HEK293 (cell line): ENCODE results near the gene RAD9B.
A peak's percentile ranks its signal among the peaks of the same experiment; 100 is the strongest.
"Not testable (repeated sequence)": the region's sequence is repeated elsewhere in the genome, so short reads cannot be mapped to it uniquely, and the experiment has no call there.

ENCODE experiments used
- CTCF ChIA-PET: fragments of 350-600 bp; formaldehyde crosslinking; extraction: SDS; loops from one replicate; lab custom pipeline; 2021; ENCODE audit warnings: antibody characterized with exemption; lab: Yijun Ruan, JAX
- POLR2A ChIA-PET: fragments of 300-600 bp; formaldehyde crosslinking; extraction: SDS; loops from one replicate; lab custom pipeline; 2020; ENCODE audit warnings: antibody characterized with exemption, inconsistent platforms; lab: Yijun Ruan, JAX
- H3K27ac ChIP-seq: fragments of 200-500 bp; sonication (Bioruptor generic); 2 replicates; pipeline ENCODE4 v1.5.1; 2014; ENCODE audit warnings: low read depth, low read length, control low read depth, inconsistent platforms; ENCODE audit errors: extremely low read depth
- H3K36me3 ChIP-seq, 2 experiments: fragments of 200-500 bp in 1 of 2; sonication (Bioruptor generic) in 1 of 2; 1 replicate in 1 of 2; 2 replicates in 1 of 2; pipeline ENCODE4 v1.5.1; 2014 to 2017; ENCODE audit warnings: inconsistent platforms in 2 of 2, low read length in 2 of 2; ENCODE audit not compliant: control insufficient read depth in 2 of 2, insufficient read depth in 1 of 2
- H3K4me1 ChIP-seq: fragments of 200-500 bp; sonication (Bioruptor generic); 2 replicates; pipeline ENCODE4 v1.5.1; 2014; ENCODE audit warnings: mild to moderate bottlenecking, low read length, inconsistent platforms; ENCODE audit not compliant: control insufficient read depth, insufficient read depth
- H3K4me3 ChIP-seq: 2 replicates; pipeline ENCODE4 v1.5.1; 2011; ENCODE audit warnings: low read depth, mild to moderate bottlenecking, control low read depth, low read length, moderate library complexity
- H3K9me3 ChIP-seq: fragments of 200-500 bp; sonication (Bioruptor generic); 2 replicates; pipeline ENCODE4 v1.5.1; 2014; ENCODE audit warnings: low read depth, low read length, inconsistent platforms; ENCODE audit not compliant: control insufficient read depth, insufficient read depth
- BCL11A ChIP-seq: fragments of 450-650 bp; formaldehyde crosslinking; IDR thresholded peaks from 2 replicates; pipeline ENCODE4 v1.5.1; 2016; ENCODE audit warnings: low read depth, missing biosample characterization, missing genetic modification characterization
- IKZF3 ChIP-seq: fragments of 450-650 bp; IDR thresholded peaks from 2 replicates; pipeline ENCODE4 v1.5.0; 2018; ENCODE audit warnings: missing biosample characterization, mild to moderate bottlenecking, missing genetic modification characterization, moderate library complexity
- MEIS1 ChIP-seq: sonication (generic); formaldehyde crosslinking; IDR thresholded peaks from 2 replicates; pipeline ENCODE4 v1.8.1; 2022; ENCODE audit warnings: missing genetic modification reagents, mild to moderate bottlenecking, borderline replicate concordance
- SCRT2 ChIP-seq: fragments of 450-650 bp; formaldehyde crosslinking; IDR thresholded peaks from 2 replicates; pipeline ENCODE4 v1.5.1; 2016; ENCODE audit warnings: missing biosample characterization, missing genetic modification characterization
- ZBTB20 ChIP-seq: fragments of 450-650 bp; formaldehyde crosslinking; IDR thresholded peaks from 2 replicates; pipeline ENCODE4 v1.5.1; 2016; ENCODE audit warnings: missing biosample characterization, missing genetic modification characterization
- ZFP41 ChIP-seq: fragments of 450-650 bp; formaldehyde crosslinking; IDR thresholded peaks from 2 replicates; pipeline ENCODE4 v1.5.1; 2016; ENCODE audit warnings: missing biosample characterization, missing genetic modification characterization, borderline replicate concordance
- ZNF324 ChIP-seq: fragments of 450-650 bp; formaldehyde crosslinking; IDR thresholded peaks from 2 replicates; pipeline ENCODE4 v1.5.1; 2016; ENCODE audit warnings: missing biosample characterization, missing genetic modification characterization
- ZNF394 ChIP-seq: fragments of 450-650 bp; formaldehyde crosslinking; IDR thresholded peaks from 2 replicates; pipeline ENCODE4 v1.5.1; 2016; ENCODE audit warnings: missing biosample characterization, missing genetic modification characterization, mild to moderate bottlenecking, moderate library complexity, borderline replicate concordance
- ZNF423 ChIP-seq: fragments of 450-650 bp; formaldehyde crosslinking; IDR thresholded peaks from 2 replicates; pipeline ENCODE4 v1.5.1; 2016; ENCODE audit warnings: missing biosample characterization, missing genetic modification characterization
- ZNF510 ChIP-seq: fragments of 450-650 bp; formaldehyde crosslinking; IDR thresholded peaks from 2 replicates; pipeline ENCODE4 v1.5.1; 2018; ENCODE audit warnings: mild to moderate bottlenecking, missing genetic modification characterization, missing biosample characterization; ENCODE audit not compliant: insufficient replicate concordance
- ZNF600 ChIP-seq: fragments of 450-650 bp; formaldehyde crosslinking; IDR thresholded peaks from 2 replicates; pipeline ENCODE4 v1.5.1; 2016; ENCODE audit warnings: missing biosample characterization, missing genetic modification characterization
- ZNF791 ChIP-seq: fragments of 450-650 bp; formaldehyde crosslinking; IDR thresholded peaks from 2 replicates; pipeline ENCODE4 v1.5.1; 2016; ENCODE audit warnings: missing biosample characterization, missing genetic modification characterization
- TF ChIP-seq, protein P1 (sequence below): fragments of 450-650 bp; formaldehyde crosslinking; IDR thresholded peaks from 2 replicates; pipeline ENCODE4 v1.5.1; 2017; ENCODE audit warnings: missing biosample characterization, missing genetic modification characterization
- TF ChIP-seq, protein P2 (sequence below): fragments of 450-650 bp; formaldehyde crosslinking; IDR thresholded peaks from 2 replicates; pipeline ENCODE4 v1.5.1; 2016; ENCODE audit warnings: missing biosample characterization, missing genetic modification characterization
- TF ChIP-seq, protein P3 (sequence below): fragments of 450-650 bp; formaldehyde crosslinking; IDR thresholded peaks from 2 replicates; pipeline ENCODE4 v1.5.1; 2016; ENCODE audit warnings: missing biosample characterization, missing genetic modification characterization
- TF ChIP-seq, protein P4 (sequence below): fragments of 450-650 bp; formaldehyde crosslinking; IDR thresholded peaks from 2 replicates; pipeline ENCODE4 v1.5.1; 2016; ENCODE audit warnings: missing biosample characterization, missing genetic modification characterization
- TF ChIP-seq, protein P5 (sequence below): fragments of 450-650 bp; formaldehyde crosslinking; IDR thresholded peaks from 2 replicates; pipeline ENCODE4 v1.5.1; 2016; ENCODE audit warnings: missing biosample characterization, missing genetic modification characterization

Gene RAD9B

DNA sequence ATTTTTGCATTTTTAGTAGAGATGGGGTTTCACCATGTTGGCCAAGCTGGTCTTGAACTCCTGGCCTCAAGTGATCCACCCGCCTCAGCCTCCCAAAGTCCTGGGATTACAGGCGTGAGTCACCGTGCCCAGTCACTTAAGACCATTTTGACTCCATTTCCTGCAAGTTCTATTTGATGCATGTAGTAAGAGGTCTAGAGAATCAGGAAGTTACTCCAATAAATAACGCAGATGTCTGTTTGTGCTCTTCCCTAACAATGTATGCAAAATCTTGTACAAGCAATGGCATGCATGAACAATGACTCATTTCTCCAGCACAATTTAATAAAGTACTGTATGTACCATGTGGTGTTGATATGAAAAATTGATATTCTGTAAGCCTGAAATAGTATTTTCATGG, 43.1 kb downstream of the RAD9B start:
- POLR2A ChIA-PET, H3K27ac ChIP-seq, H3K4me3 ChIP-seq, H3K9me3 ChIP-seq: not testable (repeated sequence)
- Histone ChIP-seq H3K36me3 (peaks cover 0 to 11% of the 10 kb centered on the region in 2 experiments; a peak in 2 of 3 replicates), H3K4me1 (peaks cover 29% of the 10 kb centered on the region)
- TF ChIP-seq, protein P1, sequence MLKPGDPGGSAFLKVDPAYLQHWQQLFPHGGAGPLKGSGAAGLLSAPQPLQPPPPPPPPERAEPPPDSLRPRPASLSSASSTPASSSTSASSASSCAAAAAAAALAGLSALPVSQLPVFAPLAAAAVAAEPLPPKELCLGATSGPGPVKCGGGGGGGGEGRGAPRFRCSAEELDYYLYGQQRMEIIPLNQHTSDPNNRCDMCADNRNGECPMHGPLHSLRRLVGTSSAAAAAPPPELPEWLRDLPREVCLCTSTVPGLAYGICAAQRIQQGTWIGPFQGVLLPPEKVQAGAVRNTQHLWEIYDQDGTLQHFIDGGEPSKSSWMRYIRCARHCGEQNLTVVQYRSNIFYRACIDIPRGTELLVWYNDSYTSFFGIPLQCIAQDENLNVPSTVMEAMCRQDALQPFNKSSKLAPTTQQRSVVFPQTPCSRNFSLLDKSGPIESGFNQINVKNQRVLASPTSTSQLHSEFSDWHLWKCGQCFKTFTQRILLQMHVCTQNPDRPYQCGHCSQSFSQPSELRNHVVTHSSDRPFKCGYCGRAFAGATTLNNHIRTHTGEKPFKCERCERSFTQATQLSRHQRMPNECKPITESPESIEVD (tag by site-specific recombination), result peak; percentile 48; the same call in 1 of the 2 replicates
- peak; percentile 29; the same call in 1 of the 2 replicates for TF ChIP-seq ZNF600
- peak; percentile 43; the same call in 1 of the 2 replicates for TF ChIP-seq ZBTB20 (tag by site-specific recombination)
- CTCF ChIA-PET, result interaction anchor here (1.1 kb wide), 1 partner anchor 11 kb away, joined by 3 read pairs; no protein-coding TSS in a partner anchor

DNA sequence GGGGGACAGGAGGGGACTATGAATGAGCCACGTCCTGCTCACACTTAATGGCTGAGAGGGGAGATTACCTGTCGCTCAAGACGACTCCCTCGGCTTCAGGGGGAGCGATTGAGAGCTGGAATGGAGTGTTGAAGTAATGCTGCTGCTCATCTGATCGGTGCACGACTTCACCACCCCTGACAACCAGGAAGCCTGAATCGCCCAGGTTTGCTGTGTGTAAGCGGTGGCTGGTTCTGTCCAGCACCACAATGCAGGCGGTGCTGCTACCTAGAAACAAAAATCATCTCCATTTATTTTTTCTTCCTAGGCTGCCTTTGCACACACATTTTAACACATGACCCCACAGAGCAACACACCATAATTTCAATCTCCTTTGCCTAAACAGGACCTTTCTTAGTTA, 43.7 kb downstream of the RAD9B start:
- H3K27ac ChIP-seq, result no peak overlapping the region
- ChIA-PET POLR2A (no interaction called here), CTCF (no interaction called here)
- H3K9me3 ChIP-seq, result no peaks in the 10 kb centered on the region
- TF ChIP-seq, protein P2, sequence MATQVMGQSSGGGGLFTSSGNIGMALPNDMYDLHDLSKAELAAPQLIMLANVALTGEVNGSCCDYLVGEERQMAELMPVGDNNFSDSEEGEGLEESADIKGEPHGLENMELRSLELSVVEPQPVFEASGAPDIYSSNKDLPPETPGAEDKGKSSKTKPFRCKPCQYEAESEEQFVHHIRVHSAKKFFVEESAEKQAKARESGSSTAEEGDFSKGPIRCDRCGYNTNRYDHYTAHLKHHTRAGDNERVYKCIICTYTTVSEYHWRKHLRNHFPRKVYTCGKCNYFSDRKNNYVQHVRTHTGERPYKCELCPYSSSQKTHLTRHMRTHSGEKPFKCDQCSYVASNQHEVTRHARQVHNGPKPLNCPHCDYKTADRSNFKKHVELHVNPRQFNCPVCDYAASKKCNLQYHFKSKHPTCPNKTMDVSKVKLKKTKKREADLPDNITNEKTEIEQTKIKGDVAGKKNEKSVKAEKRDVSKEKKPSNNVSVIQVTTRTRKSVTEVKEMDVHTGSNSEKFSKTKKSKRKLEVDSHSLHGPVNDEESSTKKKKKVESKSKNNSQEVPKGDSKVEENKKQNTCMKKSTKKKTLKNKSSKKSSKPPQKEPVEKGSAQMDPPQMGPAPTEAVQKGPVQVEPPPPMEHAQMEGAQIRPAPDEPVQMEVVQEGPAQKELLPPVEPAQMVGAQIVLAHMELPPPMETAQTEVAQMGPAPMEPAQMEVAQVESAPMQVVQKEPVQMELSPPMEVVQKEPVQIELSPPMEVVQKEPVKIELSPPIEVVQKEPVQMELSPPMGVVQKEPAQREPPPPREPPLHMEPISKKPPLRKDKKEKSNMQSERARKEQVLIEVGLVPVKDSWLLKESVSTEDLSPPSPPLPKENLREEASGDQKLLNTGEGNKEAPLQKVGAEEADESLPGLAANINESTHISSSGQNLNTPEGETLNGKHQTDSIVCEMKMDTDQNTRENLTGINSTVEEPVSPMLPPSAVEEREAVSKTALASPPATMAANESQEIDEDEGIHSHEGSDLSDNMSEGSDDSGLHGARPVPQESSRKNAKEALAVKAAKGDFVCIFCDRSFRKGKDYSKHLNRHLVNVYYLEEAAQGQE (tag by site-specific recombination), result peak; percentile 69
- TF ChIP-seq SCRT2 (tag by site-specific recombination) (peak; percentile 22), ZNF394 (tag by site-specific recombination) (no peak), BCL11A (tag by site-specific recombination) (no peak)
- TF ChIP-seq, protein P3, sequence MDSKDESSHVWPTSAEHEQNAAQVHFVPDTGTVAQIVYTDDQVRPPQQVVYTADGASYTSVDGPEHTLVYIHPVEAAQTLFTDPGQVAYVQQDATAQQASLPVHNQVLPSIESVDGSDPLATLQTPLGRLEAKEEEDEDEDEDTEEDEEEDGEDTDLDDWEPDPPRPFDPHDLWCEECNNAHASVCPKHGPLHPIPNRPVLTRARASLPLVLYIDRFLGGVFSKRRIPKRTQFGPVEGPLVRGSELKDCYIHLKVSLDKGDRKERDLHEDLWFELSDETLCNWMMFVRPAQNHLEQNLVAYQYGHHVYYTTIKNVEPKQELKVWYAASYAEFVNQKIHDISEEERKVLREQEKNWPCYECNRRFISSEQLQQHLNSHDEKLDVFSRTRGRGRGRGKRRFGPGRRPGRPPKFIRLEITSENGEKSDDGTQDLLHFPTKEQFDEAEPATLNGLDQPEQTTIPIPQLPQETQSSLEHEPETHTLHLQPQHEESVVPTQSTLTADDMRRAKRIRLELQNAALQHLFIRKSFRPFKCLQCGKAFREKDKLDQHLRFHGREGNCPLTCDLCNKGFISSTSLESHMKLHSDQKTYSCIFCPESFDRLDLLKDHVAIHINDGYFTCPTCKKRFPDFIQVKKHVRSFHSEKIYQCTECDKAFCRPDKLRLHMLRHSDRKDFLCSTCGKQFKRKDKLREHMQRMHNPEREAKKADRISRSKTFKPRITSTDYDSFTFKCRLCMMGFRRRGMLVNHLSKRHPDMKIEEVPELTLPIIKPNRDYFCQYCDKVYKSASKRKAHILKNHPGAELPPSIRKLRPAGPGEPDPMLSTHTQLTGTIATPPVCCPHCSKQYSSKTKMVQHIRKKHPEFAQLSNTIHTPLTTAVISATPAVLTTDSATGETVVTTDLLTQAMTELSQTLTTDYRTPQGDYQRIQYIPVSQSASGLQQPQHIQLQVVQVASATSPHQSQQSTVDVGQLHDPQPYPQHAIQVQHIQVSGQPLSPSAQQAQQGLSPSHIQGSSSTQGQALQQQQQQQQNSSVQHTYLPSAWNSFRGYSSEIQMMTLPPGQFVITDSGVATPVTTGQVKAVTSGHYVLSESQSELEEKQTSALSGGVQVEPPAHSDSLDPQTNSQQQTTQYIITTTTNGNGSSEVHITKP (tag by site-specific recombination), result 0 out of 2 replicates have a peak, but pooled peaks have one; percentile 12
- peaks cover 29% of the 10 kb centered on the region for H3K4me1 ChIP-seq
- peaks cover 0 to 15% of the 10 kb centered on the region in 2 experiments; a peak in 2 of 3 replicates for H3K36me3 ChIP-seq
- H3K4me3 ChIP-seq, result no peak overlapping the region

DNA sequence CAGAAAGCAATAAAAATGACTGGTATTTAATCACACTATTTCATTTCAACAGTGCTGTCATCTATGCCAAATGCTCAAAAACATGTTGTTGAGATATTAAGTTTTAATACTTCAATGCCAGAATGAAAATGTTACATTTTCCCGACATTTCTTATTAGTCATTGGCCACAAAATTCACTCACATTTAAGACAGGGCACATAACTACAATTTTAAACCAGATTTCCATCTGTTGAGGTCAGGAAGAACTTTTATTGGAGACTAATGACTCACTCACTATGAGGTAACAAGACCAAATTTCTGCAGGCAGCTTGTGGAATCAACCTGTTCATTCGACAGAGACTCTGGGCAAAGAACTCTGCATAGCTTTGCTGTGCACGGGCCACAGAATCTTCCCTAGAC, 44.2 kb downstream of the RAD9B start:
- ChIA-PET CTCF (no interaction called here), POLR2A (no interaction called here)
- no peak overlapping the region for H3K27ac ChIP-seq
- TF ChIP-seq, protein P4, sequence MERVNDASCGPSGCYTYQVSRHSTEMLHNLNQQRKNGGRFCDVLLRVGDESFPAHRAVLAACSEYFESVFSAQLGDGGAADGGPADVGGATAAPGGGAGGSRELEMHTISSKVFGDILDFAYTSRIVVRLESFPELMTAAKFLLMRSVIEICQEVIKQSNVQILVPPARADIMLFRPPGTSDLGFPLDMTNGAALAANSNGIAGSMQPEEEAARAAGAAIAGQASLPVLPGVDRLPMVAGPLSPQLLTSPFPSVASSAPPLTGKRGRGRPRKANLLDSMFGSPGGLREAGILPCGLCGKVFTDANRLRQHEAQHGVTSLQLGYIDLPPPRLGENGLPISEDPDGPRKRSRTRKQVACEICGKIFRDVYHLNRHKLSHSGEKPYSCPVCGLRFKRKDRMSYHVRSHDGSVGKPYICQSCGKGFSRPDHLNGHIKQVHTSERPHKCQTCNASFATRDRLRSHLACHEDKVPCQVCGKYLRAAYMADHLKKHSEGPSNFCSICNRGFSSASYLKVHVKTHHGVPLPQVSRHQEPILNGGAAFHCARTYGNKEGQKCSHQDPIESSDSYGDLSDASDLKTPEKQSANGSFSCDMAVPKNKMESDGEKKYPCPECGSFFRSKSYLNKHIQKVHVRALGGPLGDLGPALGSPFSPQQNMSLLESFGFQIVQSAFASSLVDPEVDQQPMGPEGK (tag by site-specific recombination), result no peak
- no peak for TF ChIP-seq MEIS1
- peak; percentile 43; the same call in 1 of the 2 replicates for TF ChIP-seq ZBTB20 (tag by site-specific recombination)
- TF ChIP-seq ZNF791 (tag by site-specific recombination), result no peak
- TF ChIP-seq ZNF423 (tag by site-specific recombination), result no peak
- TF ChIP-seq, protein P5, sequence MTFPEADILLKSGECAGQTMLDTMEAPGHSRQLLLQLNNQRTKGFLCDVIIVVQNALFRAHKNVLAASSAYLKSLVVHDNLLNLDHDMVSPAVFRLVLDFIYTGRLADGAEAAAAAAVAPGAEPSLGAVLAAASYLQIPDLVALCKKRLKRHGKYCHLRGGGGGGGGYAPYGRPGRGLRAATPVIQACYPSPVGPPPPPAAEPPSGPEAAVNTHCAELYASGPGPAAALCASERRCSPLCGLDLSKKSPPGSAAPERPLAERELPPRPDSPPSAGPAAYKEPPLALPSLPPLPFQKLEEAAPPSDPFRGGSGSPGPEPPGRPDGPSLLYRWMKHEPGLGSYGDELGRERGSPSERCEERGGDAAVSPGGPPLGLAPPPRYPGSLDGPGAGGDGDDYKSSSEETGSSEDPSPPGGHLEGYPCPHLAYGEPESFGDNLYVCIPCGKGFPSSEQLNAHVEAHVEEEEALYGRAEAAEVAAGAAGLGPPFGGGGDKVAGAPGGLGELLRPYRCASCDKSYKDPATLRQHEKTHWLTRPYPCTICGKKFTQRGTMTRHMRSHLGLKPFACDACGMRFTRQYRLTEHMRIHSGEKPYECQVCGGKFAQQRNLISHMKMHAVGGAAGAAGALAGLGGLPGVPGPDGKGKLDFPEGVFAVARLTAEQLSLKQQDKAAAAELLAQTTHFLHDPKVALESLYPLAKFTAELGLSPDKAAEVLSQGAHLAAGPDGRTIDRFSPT (tag by site-specific recombination), result peak; percentile 72
- TF ChIP-seq ZNF510 (tag by site-specific recombination), result no peak
- TF ChIP-seq ZNF324 (tag by site-specific recombination), result 0 out of 2 replicates have a peak, but pooled peaks have one; percentile 38
- TF ChIP-seq ZFP41 (tag by site-specific recombination), result no peak
- TF ChIP-seq IKZF3 (tag by site-specific recombination), result no peak

More for the DNA sequence above, 44.2 kb downstream of the RAD9B start:
- H3K4me3 ChIP-seq, result no peak overlapping the region
- H3K4me1 ChIP-seq, result peaks cover 29% of the 10 kb centered on the region
- H3K36me3 ChIP-seq, result peaks cover 5 to 21% of the 10 kb centered on the region in 2 experiments; a peak in 2 of 3 replicates
- H3K9me3 ChIP-seq, result no peaks in the 10 kb centered on the region
